ENCODE measurements around the gene PARN. TPM values are rescaled to one million over a fixed set of nuclear protein-coding genes. Genes with fewer than 3 reads are reported as not detected.

PARN gene
- total and polyA plus RNA-seq, 9 of the 15 experiments (the other 6 are each of a cell fraction or from before 2014, with no cell fraction given): 9.6 to 51.3 (median 40.4) TPM

GRCh38 chr16:14485811-14486519 is 144.1 kb downstream of the PARN start (continued):
- TF ChIP-seq STAG1 (CRISPR knock-in tag; IDR thresholded peaks at IDR 0.05; ENCODE audit: borderline replicate concordance): no peak
- TF ChIP-seq IRF2 (CRISPR knock-in tag; IDR thresholded peaks at IDR 0.05): no peak
- TF ChIP-seq ZNF165 (CRISPR knock-in tag; IDR thresholded peaks at IDR 0.05; ENCODE audit: borderline replicate concordance): no peak
- no peak for TF ChIP-seq MITF (IDR thresholded peaks at IDR 0.05)
- TF ChIP-seq TCF3 (CRISPR knock-in tag; IDR thresholded peaks at IDR 0.05): no peak
- no peak for TF ChIP-seq RBM14 (IDR thresholded peaks at IDR 0.05; ENCODE audit: borderline replicate concordance, insufficient read depth, low read depth, low read length)
- TF ChIP-seq KDM1A (IDR thresholded peaks at IDR 0.05): 0 out of 4 replicates have a peak, but pooled peaks of 1 of the 2 experiments have one; percentile 10
- TF ChIP-seq PKNOX1 (IDR thresholded peaks at IDR 0.05): no peak
- no peak for TF ChIP-seq SNRNP70 (optimal IDR thresholded peaks at IDR 0.05; ENCODE audit: low read depth, low read length)

Measured in K562 (cell line).